HG03521 (cell line): ENCODE results near the gene MMP24OS.
"Not testable (repeated sequence)": the region's sequence is repeated elsewhere in the genome, so short reads cannot be mapped to it uniquely, and the experiment has no call there.

Experiments used
- ATAC-seq: cut with Tn5 transposase; IDR thresholded peaks from one replicate; pipeline ENCODE4 v1.9.1; 2021; ENCODE audit warnings: mild to moderate bottlenecking, moderate library complexity; ENCODE audit not compliant: unreplicated experiment

MMP24OS gene

DNA sequence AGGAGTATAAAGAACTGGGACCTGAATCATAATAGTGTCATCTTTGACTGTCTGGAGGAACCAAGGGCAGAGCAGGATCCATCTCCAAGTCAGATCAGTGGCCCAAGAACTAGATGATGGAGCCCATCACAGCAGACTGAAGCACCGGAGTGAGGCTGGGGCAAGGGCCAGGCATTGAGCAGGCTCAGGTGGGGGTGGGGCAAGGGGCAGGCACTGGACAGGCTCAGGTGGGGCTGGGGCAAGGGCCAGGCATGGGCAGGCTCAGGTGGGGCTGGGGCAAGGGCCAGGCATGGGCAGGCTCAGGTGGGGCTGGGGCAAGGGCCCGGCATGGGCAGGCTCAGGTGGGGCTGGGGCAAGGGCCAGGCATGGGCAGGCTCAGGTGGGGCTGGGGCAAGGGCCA, 25.3 kb downstream of the MMP24OS start:
- ATAC-seq, result not testable (repeated sequence)

DNA sequence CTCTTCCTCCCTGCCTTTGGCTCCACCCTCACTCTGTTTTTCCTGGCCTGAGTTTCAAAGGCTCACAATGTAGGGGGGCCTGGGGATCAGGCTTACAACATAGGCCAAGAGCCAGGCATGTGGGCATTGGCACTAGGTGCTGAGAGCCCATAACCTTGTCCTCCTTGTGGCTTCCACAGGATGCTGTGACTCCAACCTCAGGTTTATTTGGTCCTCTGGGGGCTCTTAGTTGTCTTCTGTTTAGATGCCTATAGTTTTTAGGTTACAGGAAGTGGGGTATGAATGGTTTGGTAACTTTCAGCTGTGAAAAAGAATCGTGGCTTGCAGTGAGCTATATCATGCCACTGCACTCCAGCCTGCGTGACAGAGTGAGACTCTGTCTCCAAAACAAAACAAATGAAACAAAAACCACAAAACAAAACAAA, 25.9 kb downstream of the MMP24OS start:
- ATAC-seq, result no peak

DNA sequence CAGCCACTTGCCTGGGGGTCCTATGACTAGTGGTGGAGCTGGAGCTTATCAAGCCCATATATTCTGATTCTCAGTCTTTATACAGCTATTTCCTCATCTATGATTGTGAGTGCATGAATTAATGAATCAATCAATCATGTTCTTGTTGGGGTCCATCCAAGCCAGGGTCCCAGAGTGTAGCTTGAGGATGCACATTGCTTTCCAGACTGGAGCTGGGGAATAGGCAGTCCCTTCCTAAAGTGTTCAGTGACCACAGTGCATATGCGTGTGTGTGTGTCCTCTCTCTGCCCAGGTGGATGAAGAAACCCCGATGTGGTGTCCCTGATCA, 26.3 kb downstream of the MMP24OS start:
- ATAC-seq, result no peak

DNA sequence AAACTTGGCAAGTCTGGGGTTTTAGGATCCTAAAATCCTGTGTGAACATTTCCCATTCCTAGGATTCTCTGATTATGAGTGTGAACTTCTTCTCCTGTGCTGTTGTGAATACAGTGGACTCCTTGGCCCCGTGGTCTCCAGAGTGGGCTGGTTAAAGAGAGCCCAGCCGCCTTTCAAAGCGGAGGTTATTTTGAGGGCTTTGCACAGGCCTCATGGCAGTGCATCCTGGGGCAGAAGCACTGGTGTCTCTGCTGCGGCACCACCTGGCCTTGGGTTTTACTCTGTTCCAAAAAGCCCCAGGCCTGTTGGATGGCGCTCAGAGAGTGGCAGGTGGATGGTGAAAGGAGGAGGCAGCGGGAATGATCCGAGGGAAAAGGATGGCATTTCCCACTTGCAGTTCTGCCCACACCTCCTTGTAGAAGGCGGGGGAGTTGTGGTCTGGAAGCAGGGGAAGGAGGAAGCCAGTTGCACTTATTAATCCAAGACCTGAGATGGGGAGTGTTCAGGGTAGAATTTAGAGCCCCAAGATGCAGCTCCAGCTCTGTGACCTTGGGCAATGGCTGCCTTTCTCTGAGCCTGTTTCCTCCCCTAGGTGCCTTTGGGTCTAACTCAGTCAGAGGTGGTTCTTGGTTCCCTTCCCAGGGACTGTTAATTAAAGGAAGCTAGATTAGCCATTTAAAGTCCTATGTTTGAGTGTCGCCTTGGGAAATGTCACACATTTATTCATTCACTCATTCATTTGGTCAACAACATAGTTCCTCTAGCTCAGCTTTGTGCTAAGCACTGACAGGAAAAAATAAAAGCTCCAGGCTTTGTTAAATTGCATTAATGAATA, 29.1 kb downstream of the MMP24OS start:
- ATAC-seq, result no peak

DNA sequence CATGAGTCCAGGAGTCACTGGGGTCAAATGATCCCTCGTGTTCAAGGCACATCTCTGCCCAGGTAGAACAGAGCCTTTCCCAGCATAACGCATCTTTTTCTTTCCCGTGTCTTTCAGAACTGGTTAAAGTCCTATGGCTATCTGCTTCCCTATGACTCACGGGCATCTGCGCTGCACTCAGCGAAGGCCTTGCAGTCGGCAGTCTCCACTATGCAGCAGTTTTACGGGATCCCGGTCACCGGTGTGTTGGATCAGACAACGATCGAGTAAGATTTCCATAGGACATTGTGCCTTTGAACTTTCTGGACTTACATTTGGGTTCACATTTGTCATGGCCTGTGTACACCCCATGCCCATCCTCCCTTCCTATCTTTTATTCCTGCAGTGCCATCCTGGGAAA, 31.2 kb downstream of the MMP24OS start:
- no peak for ATAC-seq

DNA sequence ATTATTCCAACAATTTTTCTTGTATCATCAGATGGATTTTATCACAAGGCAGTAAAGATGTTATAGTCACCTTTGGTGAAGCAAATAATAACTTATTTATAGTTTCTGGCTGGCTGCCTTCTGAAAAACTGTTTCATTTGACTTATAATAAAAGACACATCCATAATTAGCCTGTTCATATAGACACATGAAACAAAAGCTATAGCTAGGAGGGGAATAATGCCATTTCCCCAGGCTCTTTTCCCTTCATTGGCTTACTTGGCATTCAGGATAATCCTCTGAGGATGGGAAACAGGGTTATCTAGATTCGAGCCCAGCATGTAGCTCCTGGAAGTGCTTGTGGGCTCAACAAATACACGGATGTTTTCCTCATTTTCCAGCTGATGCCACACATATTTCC, 33.9 kb downstream of the MMP24OS start:
- no peak for ATAC-seq

DNA sequence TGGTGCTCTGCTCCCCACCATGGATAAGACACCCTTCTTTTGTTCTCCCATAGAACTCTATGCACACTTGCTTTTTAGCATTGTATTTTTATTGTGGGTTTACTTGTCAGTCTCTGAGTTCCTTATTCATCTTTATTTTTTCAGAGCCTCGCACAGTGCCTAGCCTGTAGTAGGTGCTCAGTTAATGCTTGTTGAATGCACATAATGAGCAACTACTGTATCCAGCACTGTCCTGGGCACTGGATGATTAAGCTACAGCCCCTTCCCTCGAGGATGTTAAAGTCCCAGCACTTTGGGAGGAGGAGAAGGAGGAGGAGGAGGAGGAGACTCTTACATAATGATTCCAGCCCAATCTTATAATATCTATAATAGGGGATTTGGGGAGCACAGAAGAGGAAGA, 34.6 kb downstream of the MMP24OS start:
- ATAC-seq, result no peak

DNA sequence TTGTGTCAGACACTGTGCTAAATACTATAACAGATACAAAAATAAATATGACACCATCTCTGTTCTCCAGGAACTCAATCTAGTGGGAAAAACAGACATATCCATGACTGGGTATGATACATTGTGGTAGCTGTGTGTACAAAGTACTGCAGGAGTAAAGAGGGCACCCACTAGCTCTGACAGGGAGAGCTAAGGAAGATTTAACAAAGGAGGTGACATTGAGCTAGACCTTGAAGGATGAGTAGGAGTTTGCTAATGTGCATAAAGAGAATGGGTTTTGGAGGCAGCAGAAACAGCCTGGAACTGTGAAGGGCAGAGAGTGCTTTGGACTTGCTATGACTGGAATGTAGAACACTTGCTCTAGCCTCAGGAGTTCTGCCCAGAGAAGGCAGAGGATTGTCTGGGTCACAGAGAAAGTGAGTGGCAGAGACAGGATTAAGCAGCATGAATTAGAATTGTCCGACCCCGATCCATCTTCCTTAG, 37.1 kb downstream of the MMP24OS start:
- ATAC-seq, result no peak

DNA sequence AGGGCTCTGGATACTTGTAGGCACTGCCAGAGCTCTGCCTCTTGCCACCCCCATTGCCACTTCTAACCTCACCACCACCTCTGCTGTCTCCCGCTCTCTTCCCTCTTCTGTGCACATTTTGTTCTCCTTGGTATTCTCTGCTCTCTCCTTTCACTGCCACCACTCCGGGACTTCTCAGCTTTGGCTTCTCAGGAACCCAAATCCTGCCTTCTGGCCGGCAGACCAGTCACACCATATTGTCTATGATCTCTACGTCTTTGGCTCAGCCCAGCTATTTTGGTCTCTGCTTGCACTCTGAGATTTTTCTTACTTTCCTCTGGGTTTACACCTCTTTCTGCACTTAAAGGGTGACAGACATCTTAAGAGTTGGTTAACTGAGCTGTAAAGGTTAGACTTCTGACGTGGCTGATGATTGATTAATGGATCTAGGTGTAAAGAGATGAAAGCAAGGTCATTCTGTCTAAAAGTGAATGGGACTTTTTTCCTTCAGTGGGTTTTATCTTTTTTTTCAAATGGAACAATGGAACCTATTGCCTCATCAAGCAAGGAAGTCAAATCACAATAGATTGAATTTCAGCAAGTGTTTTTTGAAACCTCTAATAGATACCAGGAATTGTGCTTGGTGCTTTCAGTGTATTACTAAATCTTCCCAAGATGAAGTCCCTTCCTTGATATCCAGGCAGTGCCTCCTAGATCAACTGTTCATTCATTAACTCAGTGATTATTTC, 37.7 kb downstream of the MMP24OS start:
- ATAC-seq, result no peak

DNA sequence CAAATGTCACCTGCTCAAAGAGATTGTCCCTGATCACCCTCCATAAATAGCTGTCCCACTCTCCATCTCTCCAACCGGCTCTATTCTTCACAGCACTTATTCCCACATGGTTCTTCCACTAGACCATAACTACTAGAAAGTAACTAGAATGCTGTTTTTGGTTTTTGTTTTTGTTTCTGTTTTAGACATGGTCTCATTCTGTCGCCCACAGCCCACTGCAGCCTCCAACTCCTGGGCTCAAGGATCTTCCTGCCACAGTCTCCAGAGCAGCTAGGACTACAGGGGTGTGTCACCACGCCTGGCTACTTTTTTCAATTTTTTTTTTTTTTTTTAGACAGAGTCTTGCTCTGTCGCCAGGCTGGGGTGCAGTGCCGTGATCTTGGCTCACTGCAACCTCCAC, 39.2 kb downstream of the MMP24OS start:
- no peak for ATAC-seq

DNA sequence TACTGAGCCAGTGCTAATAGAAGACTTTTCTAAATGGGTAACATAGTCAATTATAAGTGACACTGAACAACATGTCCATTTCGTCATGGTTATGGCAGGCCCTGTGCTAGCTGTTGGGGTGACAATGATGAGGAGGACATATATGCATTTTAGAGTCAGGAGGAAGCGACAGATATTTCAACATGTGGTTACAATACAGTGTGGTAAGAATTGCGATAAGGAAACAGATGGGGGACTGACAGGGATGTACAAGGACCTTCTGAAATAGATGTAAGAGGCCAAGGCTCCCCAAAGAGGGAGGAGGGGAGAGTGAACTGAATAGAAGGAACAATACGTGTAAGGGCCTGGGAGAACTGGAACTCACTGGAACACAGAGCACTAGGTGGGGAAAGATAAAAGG, 39.8 kb downstream of the MMP24OS start:
- ATAC-seq, result no peak

DNA sequence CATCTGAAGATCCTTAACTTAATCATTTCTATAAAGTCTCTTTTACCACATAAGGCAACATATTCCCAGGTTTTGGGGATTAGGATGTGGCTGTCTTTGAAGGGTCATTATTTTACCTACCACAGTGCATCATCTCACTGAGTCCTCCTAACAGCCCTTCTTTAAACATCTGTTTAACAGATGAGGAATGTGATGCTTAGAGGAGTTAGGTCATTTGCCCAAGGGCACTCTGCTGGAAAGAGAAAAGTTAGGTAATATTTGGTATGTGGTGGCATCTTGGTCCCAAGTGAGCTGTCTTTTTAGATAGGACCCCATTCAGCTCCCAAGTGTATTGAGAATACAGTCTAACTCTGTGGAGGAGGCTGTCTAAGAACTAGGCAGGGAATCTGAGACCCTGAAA, 40.4 kb downstream of the MMP24OS start:
- no peak for ATAC-seq

DNA sequence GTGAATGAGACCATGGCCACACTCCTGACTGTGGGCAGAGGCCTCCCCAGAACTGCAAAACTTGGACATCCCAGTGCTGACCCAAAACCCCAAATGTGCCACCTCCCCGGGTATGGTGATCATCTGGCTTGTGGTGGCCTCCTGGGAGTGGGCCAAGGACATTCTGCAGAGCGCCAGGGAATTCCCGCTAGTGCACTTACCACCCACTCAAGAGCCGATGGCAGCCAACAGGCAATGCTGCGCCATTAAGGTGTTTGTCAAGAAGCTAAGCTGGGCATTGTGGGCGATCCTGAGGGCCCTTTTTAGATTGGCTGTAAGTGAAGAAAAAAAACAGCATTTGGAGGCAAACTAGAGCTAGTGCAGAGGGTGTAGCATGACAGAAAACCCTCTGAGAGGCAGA, 42.0 kb downstream of the MMP24OS start:
- no peak for ATAC-seq

DNA sequence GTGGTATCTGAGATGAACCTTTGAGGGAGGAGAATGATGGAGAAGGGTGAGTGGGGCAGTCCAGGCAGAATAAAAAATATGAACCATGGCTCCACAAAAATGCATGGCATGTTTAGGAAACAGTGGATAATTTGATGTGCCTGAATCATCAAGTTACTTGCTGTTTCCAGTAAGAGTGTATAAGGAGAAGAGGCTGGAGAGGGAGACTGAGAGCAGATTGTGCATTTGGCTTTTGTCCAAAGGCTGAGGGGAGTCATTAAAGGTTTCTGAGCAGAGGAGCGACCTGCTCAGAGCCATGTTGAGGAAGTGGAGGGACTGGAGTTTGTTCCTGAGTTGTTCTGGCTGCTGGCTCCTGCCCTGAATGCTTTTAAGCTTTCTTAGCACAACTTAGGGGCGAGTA, 45.3 kb downstream of the MMP24OS start:
- no peak for ATAC-seq

DNA sequence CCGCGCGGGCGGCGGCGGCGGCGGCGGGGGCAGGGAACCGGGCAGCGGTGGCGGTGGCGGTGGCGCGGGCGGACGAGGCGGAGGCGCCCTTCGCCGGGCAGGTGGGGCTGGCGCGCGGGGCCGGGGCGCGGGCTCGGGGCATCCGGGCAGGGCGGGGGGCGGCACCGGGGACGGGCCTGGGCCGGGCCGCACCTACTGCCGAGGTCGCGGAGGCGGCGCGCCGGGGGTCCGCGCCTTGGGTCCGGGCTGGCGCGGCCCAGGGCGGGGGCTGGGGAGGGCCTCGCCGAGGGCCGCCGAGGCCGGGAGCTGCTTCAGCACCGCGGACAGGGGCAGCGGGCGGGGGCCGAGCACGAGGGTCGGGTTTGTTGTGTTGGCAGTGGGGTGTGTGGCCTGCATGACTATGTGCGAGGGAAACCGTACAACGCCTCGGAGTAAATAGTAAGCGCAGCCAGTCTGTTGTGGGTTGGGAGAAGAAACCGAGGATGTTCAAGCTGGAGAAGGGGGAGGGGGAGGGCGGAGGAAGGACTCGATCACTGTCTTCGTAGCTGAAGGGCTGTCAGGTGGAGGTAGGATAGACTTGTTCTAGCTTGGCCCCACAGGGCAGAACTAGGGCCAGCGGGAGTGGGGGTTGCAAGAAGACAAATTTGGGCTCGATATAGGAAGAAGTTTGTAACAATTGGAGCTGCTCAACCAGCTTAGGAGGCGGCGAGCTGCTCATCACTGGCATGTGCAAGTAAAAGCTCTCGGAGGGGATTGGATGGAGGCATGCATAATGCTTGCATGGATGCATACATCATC, 50.8 kb downstream of the MMP24OS start:
- ATAC-seq, result no peak
